Endodermal cell (in vitro differentiated cells): Measurements from ENCODE around the gene CYP2C19. TPM values are rescaled to one million over a fixed set of nuclear protein-coding genes. Genes with fewer than 3 reads are reported as not detected.

ENCODE experiments used
- DNase-seq: peaks from one replicate; pipeline ENCODE4 v3.0.0-alpha.2; 2017
- H3K27ac ChIP-seq: 2 replicates; pipeline ENCODE4 v1.5.1; 2013; ENCODE audit warnings: mild to moderate bottlenecking, low read depth, low read length, moderate library complexity
- H3K27me3 ChIP-seq: 2 replicates; pipeline ENCODE4 v1.6.1; 2013; ENCODE audit warnings: mild to moderate bottlenecking, low read length, moderate library complexity; ENCODE audit not compliant: insufficient read depth, control insufficient read depth, poor library complexity, severe bottlenecking
- H3K36me3 ChIP-seq: 2 replicates; pipeline ENCODE4 v1.7.0; 2013; ENCODE audit warnings: mild to moderate bottlenecking, low read length, moderate library complexity; ENCODE audit not compliant: control insufficient read depth, insufficient read depth
- H3K4me1 ChIP-seq: one replicate; pipeline ENCODE4 v1.7.0; 2013; ENCODE audit warnings: low read length; ENCODE audit not compliant: control insufficient read depth, insufficient read depth
- H3K4me3 ChIP-seq: 2 replicates; pipeline ENCODE4 v1.5.1; 2013; ENCODE audit warnings: mild to moderate bottlenecking, low read length, moderate library complexity
- H3K9ac ChIP-seq: 2 replicates; pipeline ENCODE4 v1.6.1; 2013; ENCODE audit warnings: mild to moderate bottlenecking, low read length, moderate library complexity; ENCODE audit not compliant: poor library complexity, severe bottlenecking; ENCODE audit errors: extremely low read depth
- H3K9me3 ChIP-seq: 2 replicates; pipeline ENCODE4 v1.6.1; 2013; ENCODE audit warnings: mild to moderate bottlenecking, low read length, moderate library complexity; ENCODE audit not compliant: control insufficient read depth
- H3K27ac Mint-ChIP-seq: 2 replicates; pipeline ENCODE4 v1.8.0; 2020; ENCODE audit warnings: mixed read lengths
- H3K27me3 Mint-ChIP-seq: 2 replicates; pipeline ENCODE4 v1.8.0; 2021; ENCODE audit warnings: mild to moderate bottlenecking, mixed read lengths; ENCODE audit not compliant: insufficient read depth
- H3K36me3 Mint-ChIP-seq: 2 replicates; pipeline ENCODE4 v1.8.0; 2020; ENCODE audit warnings: low read depth, mixed read lengths
- H3K4me1 Mint-ChIP-seq: 2 replicates; pipeline ENCODE4 v1.8.0; 2020; ENCODE audit warnings: mixed read lengths
- H3K4me3 Mint-ChIP-seq: 2 replicates; pipeline ENCODE4 v1.8.0; 2020; ENCODE audit warnings: mild to moderate bottlenecking, moderate library complexity, mixed read lengths
- H3K9me3 Mint-ChIP-seq: 2 replicates; pipeline ENCODE4 v1.8.0; 2020; ENCODE audit warnings: mild to moderate bottlenecking, mixed read lengths
- CTCF ChIP-seq: fragments of 200-600 bp; sonication (generic); conservative IDR thresholded peaks from 2 replicates; pipeline ENCODE4 v1.5.0; 2021; ENCODE audit warnings: antibody characterized with exemption, mild to moderate bottlenecking
- WGBS, 2 experiments: methylation state at CpG; one replicate each; pipeline versions ENCODE4 v1.1.5 to v1.1.7; 2013; ENCODE audit warnings: missing lambda C conversion rate in 2 of 2, mixed read lengths in 1 of 2; ENCODE audit not compliant: insufficient coverage in 1 of 2, insufficient read length in 1 of 2; 5-methylcytosine and 5-hydroxymethylcytosine counted together
- total RNA-seq, 2 donors: library from RNA; stranded (reverse); fragmentation: NEBNext Ultra II Directional in 1 of 2; extraction: Animal tissue kit (Norgen Biotek cat#: 25700) in 1 of 2; gene quantifications; 2 replicates in 1 of 2; 3 replicates in 1 of 2; pipeline ENCODE4 v1.2.1, GENCODE V29; 2021

The CYP2C19 gene
- total RNA-seq, 2 donors from 2014 or later, result 0.22 TPM; not detected in 1

DNA sequence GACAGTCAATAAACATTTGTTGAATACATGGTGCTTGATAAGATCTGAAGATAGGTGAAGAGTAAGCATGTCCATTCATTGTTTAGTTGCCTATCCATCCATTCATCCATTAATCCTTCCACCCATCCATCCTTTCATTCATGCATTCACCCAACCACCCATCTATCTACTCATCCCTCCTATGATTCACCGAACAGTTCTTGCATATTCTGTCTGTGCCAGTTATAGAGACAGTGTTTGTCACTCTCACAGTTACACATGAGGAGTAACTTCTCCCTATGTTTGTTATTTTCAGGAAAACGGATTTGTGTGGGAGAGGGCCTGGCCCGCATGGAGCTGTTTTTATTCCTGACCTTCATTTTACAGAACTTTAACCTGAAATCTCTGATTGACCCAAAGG lies 90.0 kb downstream of the CYP2C19 start:
- TF ChIP-seq CTCF, result no peak
- H3K9ac ChIP-seq, result no peak overlapping the region
- Mint-ChIP-seq H3K27ac (no peak overlapping the region), H3K27me3 (no peaks in the 10 kb centered on the region), H3K4me3 (no peak overlapping the region), H3K9me3 (peaks cover 8% of the 10 kb centered on the region), H3K36me3 (no peaks in the 10 kb centered on the region), H3K4me1 (no peaks in the 10 kb centered on the region)
- WGBS, 2 experiments, result 43 to 67% methylated on average over 1 to 3 of the region's 3 CpGs
- H3K27me3 ChIP-seq, result no peaks in the 10 kb centered on the region
- no peak overlapping the region for H3K4me3 ChIP-seq
- H3K27ac ChIP-seq, result no peak overlapping the region
- H3K9me3 ChIP-seq, result peaks cover 4% of the 10 kb centered on the region
- H3K4me1 ChIP-seq, result no peaks in the 10 kb centered on the region
- H3K36me3 ChIP-seq, result no peaks in the 10 kb centered on the region
- no peak for DNase-seq

- no peak for DNase-seq
- no peak overlapping the region for H3K27ac ChIP-seq
- no peak overlapping the region for H3K4me3 Mint-ChIP-seq
- no peak overlapping the region for H3K27ac Mint-ChIP-seq
- no peak for TF ChIP-seq CTCF
- no peaks in the 10 kb centered on the region for H3K36me3 Mint-ChIP-seq
- peaks cover 11% of the 10 kb centered on the region for H3K9me3 ChIP-seq
- no peaks in the 10 kb centered on the region for H3K27me3 ChIP-seq
- no peaks in the 10 kb centered on the region for H3K4me1 Mint-ChIP-seq
- H3K4me1 ChIP-seq, result no peaks in the 10 kb centered on the region
- 88 to 89% methylated on average over 1 of the region's 1 CpG for WGBS, 2 experiments
- H3K9ac ChIP-seq, result no peak overlapping the region
- H3K4me3 ChIP-seq, result no peak overlapping the region
- H3K27me3 Mint-ChIP-seq, result no peaks in the 10 kb centered on the region
- H3K9me3 Mint-ChIP-seq, result peaks cover 12% of the 10 kb centered on the region
- H3K36me3 ChIP-seq, result no peaks in the 10 kb centered on the region
Measured at GRCh38 chr10:94853065-94853464, 90.6 kb downstream of the CYP2C19 start.

DNA sequence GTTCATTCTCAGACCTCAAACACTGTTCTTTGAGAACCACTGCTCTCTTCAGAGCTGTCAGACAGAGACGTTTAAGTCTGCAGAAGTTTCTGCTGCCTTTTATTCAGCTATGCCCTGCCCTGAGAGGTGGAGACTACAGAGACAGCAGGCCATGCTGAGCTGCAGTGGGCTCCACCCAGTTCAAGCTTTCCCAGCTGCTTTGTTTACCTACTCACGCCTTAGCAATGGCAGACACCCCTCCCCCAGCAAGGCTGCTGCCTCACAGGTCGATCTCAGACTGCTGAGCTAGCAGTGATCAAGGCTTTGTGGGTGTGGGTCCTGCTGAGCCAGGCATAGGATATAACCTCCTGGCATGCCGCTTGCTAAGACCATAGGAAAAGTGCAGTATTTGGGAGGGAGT lies 95.5 kb downstream of the CYP2C19 start:
- H3K9me3 Mint-ChIP-seq, result peaks cover 15% of the 10 kb centered on the region
- H3K4me3 ChIP-seq, result peak overlapping the region; percentile 35
- no peaks in the 10 kb centered on the region for H3K4me1 ChIP-seq
- TF ChIP-seq CTCF, result no peak
- no peak overlapping the region for H3K27ac ChIP-seq
- peak; percentile 57 for DNase-seq
- H3K4me3 Mint-ChIP-seq, result no peak overlapping the region
- H3K27ac Mint-ChIP-seq, result no peak overlapping the region
- WGBS, 2 experiments, result 72 to 82% methylated on average over 2 to 4 of the region's 4 CpGs
- H3K27me3 ChIP-seq, result no peaks in the 10 kb centered on the region
- peaks cover 22% of the 10 kb centered on the region for H3K9me3 ChIP-seq
- H3K27me3 Mint-ChIP-seq, result no peaks in the 10 kb centered on the region
- H3K4me1 Mint-ChIP-seq, result no peaks in the 10 kb centered on the region
- no peaks in the 10 kb centered on the region for H3K36me3 ChIP-seq
- H3K36me3 Mint-ChIP-seq, result no peaks in the 10 kb centered on the region
- no peak overlapping the region for H3K9ac ChIP-seq
